ENCODE measurements around the gene OR10A6. TPM values are rescaled to one million over a fixed set of nuclear protein-coding genes. Genes with fewer than 3 reads are reported as not detected.

OR10A6 gene
- total RNA-seq, 2 donors from 2014 or later: not detected

Other genes with a start within 250 kb of the OR10A6 start
- gene OVCH2, start 224.8 kb downstream of the OR10A6 start, total RNA-seq: not detected
- gene OR5P2, start 134.3 kb downstream of the OR10A6 start, total RNA-seq: not detected
- gene OR5P3, start 100.4 kb downstream of the OR10A6 start, total RNA-seq: not detected
- not detected for gene OR10A3, start 10.4 kb upstream of the OR10A6 start, total RNA-seq
- gene NLRP10, start 34.2 kb upstream of the OR10A6 start, total RNA-seq: not detected
- gene EIF3F, start 56.1 kb upstream of the OR10A6 start, total RNA-seq: 100 to 1,000 TPM; 320 to 342 TPM
- under 1 TPM; 0.28 to 0.50 TPM for gene TUB, start 149.9 kb upstream of the OR10A6 start, total RNA-seq
- 10 to 100 TPM; 11.5 to 13.4 TPM for gene RIC3, start 237.8 kb upstream of the OR10A6 start, total RNA-seq

All from activated T-helper 17 cell treated with anti-CD3 and anti-CD28 coated beads, Interleukin-2, amount 50 U/mL, for 72 hours (primary cell).